Activated CD8-positive, alpha-beta memory T cell treated with anti-CD3 and anti-CD28 coated beads, Interleukin-2, amount 50 U/mL, for 48 hours (primary cell): ENCODE measurements around the gene C10orf90.

ENCODE experiments used
- DNase-seq: peaks from one replicate; pipeline ENCODE4 v3.0.0-alpha.2; 2020

C10orf90 gene

GRCh38 chr10:126634347-126634746, 36.1 kb downstream of the C10orf90 start:
- no peak for DNase-seq

GRCh38 chr10:126632705-126633104, 37.8 kb downstream of the C10orf90 start:
- no peak for DNase-seq

- DNase-seq = no peak
These were observed 40.4 kb downstream of the C10orf90 start for GRCh38 chr10:126629925-126630624.

- DNase-seq = no peak
These were observed 41.7 kb downstream of the C10orf90 start for GRCh38 chr10:126628746-126629145.

GRCh38 chr10:126621846-126622245, 48.6 kb downstream of the C10orf90 start:
- no peak for DNase-seq

- no peak for DNase-seq
These were observed 52.0 kb downstream of the C10orf90 start for GRCh38 chr10:126618466-126618865.

GRCh38 chr10:126617733-126618132, 52.8 kb downstream of the C10orf90 start:
- DNase-seq = no peak

GRCh38 chr10:126617208-126617607, 53.3 kb downstream of the C10orf90 start:
- DNase-seq = no peak

GRCh38 chr10:126616737-126617136, 53.8 kb downstream of the C10orf90 start:
- no peak for DNase-seq

GRCh38 chr10:126611303-126611702, 59.2 kb downstream of the C10orf90 start:
- DNase-seq = no peak

- DNase-seq = no peak
These were observed 60.9 kb downstream of the C10orf90 start for GRCh38 chr10:126609566-126609965.

GRCh38 chr10:126599949-126600682, 70.4 kb downstream of the C10orf90 start:
- DNase-seq = no peak

GRCh38 chr10:126598009-126598408, 72.5 kb downstream of the C10orf90 start:
- no peak for DNase-seq

GRCh38 chr10:126597211-126597610, 73.3 kb downstream of the C10orf90 start:
- no peak for DNase-seq

- DNase-seq = no peak
These were observed 73.9 kb downstream of the C10orf90 start for GRCh38 chr10:126596472-126597016.

- DNase-seq = no peak
These were observed 75.3 kb downstream of the C10orf90 start for GRCh38 chr10:126595160-126595559.

- DNase-seq = no peak
These were observed 76.4 kb downstream of the C10orf90 start for GRCh38 chr10:126593968-126594701.

GRCh38 chr10:126592901-126593300, 77.6 kb downstream of the C10orf90 start:
- no peak for DNase-seq

- no peak for DNase-seq
These were observed 82.5 kb downstream of the C10orf90 start for GRCh38 chr10:126588024-126588423.

GRCh38 chr10:126586878-126587277, 83.6 kb downstream of the C10orf90 start:
- no peak for DNase-seq

- DNase-seq = no peak
These were observed 84.4 kb downstream of the C10orf90 start for GRCh38 chr10:126586128-126586527.

GRCh38 chr10:126585249-126586017, 85.1 kb downstream of the C10orf90 start:
- DNase-seq = no peak

- DNase-seq = no peak
These were observed 85.7 kb downstream of the C10orf90 start for GRCh38 chr10:126584836-126585235.
